Erythroblast (primary cell): ENCODE data around the gene DLST.

Source experiments
- DNase-seq, 2 experiments: peaks; one replicate each; lab custom pipeline; 2025; lab: John Stamatoyannopoulos, UW
- GATA1 ChIP-seq: IDR thresholded peaks from 2 replicates; pipeline ENCODE4 v1.6.1; 2011; ENCODE audit warnings: low read depth, mild to moderate bottlenecking, control low read depth, low read length, moderate library complexity
- POLR2A ChIP-seq: IDR thresholded peaks from 2 replicates; pipeline ENCODE4 v1.6.1; 2011; ENCODE audit warnings: mild to moderate bottlenecking, low read length

DLST gene

GRCh38 chr14:74922752-74923401 is 41.2 kb downstream of the DLST start, which contains the start of gene RPS6KL1:
Gene RPS6KL1, minus strand, starts transcription at chr14:74923260. Its CDS starts 1,719 bp downstream, at chr14:74921541.
- peak; percentile 66 for TF ChIP-seq POLR2A
- TF ChIP-seq GATA1 = no peak
- DNase-seq = peak; percentile 92 to 94

GRCh38 chr14:74924061-74924460 is 42.3 kb downstream of the DLST start:
- TF ChIP-seq GATA1 (no peak), POLR2A (no peak)
- no peak for DNase-seq

GRCh38 chr14:74927225-74927624 is 45.5 kb downstream of the DLST start:
- peak; percentile 62 for TF ChIP-seq POLR2A
- peak; percentile 73 for TF ChIP-seq GATA1
- DNase-seq = peak; percentile 83 to 96

- peak in 1 of 2 experiments; percentile 47 for DNase-seq
- TF ChIP-seq GATA1 (no peak), POLR2A (no peak)
Observed at GRCh38 chr14:74929242-74929641, 47.5 kb downstream of the DLST start.

GRCh38 chr14:74931744-74932143 is 50.0 kb downstream of the DLST start:
- peak; percentile 52 to 61 for DNase-seq

GRCh38 chr14:74932401-74932901 is 50.7 kb downstream of the DLST start:
- TF ChIP-seq POLR2A (no peak), GATA1 (no peak)
- peak in 1 of 2 experiments; percentile 52 for DNase-seq

- peak in 1 of 2 experiments; percentile 34 for DNase-seq
Observed at GRCh38 chr14:74932936-74933335, 51.2 kb downstream of the DLST start.

GRCh38 chr14:74934041-74934440 is 52.3 kb downstream of the DLST start:
- DNase-seq = no peak
- TF ChIP-seq GATA1 (no peak), POLR2A (no peak)

- DNase-seq = no peak
Observed at GRCh38 chr14:74934476-74935359, 53.0 kb downstream of the DLST start.

GRCh38 chr14:74935360-74935680 is 53.6 kb downstream of the DLST start:
- no peak for TF ChIP-seq GATA1
- TF ChIP-seq POLR2A = no peak
- DNase-seq = no peak

More at GRCh38 chr14:74934476-74935359, 53.0 kb downstream of the DLST start:
- TF ChIP-seq POLR2A (no peak), GATA1 (no peak)

GRCh38 chr14:74936151-74936550 is 54.4 kb downstream of the DLST start:
- no peak for DNase-seq
- TF ChIP-seq POLR2A (no peak), GATA1 (no peak)

GRCh38 chr14:74936731-74937130 is 55.0 kb downstream of the DLST start:
- no peak for DNase-seq
- TF ChIP-seq POLR2A (no peak), GATA1 (no peak)

- no peak for TF ChIP-seq POLR2A
- no peak for TF ChIP-seq GATA1
- DNase-seq = no peak
Observed at GRCh38 chr14:74937171-74937570, 55.5 kb downstream of the DLST start.

GRCh38 chr14:74938531-74939495 is 57.1 kb downstream of the DLST start:
- no peak for DNase-seq
- no peak for TF ChIP-seq GATA1
- TF ChIP-seq POLR2A = no peak
